Mesenchymal stem cell (in vitro differentiated cells and primary cell): ENCODE data around the gene KIAA0513.

ENCODE experiments used
- DNase-seq: peaks from one replicate; pipeline ENCODE4 v3.0.0-alpha.2; 2013
- H2AFZ ChIP-seq: one replicate; pipeline ENCODE4 v1.6.1; 2013; ENCODE audit warnings: low read depth, mild to moderate bottlenecking, control low read depth, inconsistent platforms, low read length, moderate library complexity
- H2AK5ac ChIP-seq: 2 replicates; pipeline ENCODE4 v1.6.1; 2013; ENCODE audit warnings: low read length, moderate library complexity, mild to moderate bottlenecking, inconsistent platforms; ENCODE audit not compliant: severe bottlenecking
- H2BK120ac ChIP-seq: one replicate; pipeline ENCODE4 v1.6.1; 2013; ENCODE audit warnings: low read depth, mild to moderate bottlenecking, inconsistent platforms, low read length, moderate library complexity
- H2BK12ac ChIP-seq, 2 experiments: one replicate each; pipeline ENCODE4 v1.6.1; 2013; ENCODE audit warnings: inconsistent platforms in 2 of 2, low read length in 2 of 2, mild to moderate bottlenecking in 2 of 2, moderate library complexity in 2 of 2, control low read depth in 1 of 2
- H2BK15ac ChIP-seq: one replicate; pipeline ENCODE4 v1.6.1; 2013; ENCODE audit warnings: mild to moderate bottlenecking, low read depth, inconsistent platforms; ENCODE audit not compliant: poor library complexity, severe bottlenecking
- H2BK5ac ChIP-seq: 2 replicates; pipeline ENCODE4 v1.6.1; 2013; ENCODE audit warnings: low read depth, mild to moderate bottlenecking, low read length, control low read depth, inconsistent platforms; ENCODE audit not compliant: poor library complexity, severe bottlenecking
- H3K14ac ChIP-seq, 2 experiments: one replicate each; pipeline ENCODE4 v1.6.1; 2013; ENCODE audit warnings: inconsistent platforms in 2 of 2, low read length in 2 of 2, control low read depth in 1 of 2, mild to moderate bottlenecking in 1 of 2, moderate library complexity in 1 of 2
- H3K18ac ChIP-seq, 2 experiments: one replicate each; pipeline ENCODE4 v1.6.1; 2013; ENCODE audit warnings: inconsistent platforms in 2 of 2, low read length in 2 of 2, control low read depth in 1 of 2, low read depth in 1 of 2, mild to moderate bottlenecking in 1 of 2
- H3K23ac ChIP-seq, 2 experiments: one replicate each; pipeline ENCODE4 v1.6.1; 2013; ENCODE audit warnings: inconsistent platforms in 2 of 2, low read length in 2 of 2, mild to moderate bottlenecking in 2 of 2, moderate library complexity in 2 of 2, control low read depth in 1 of 2
- H3K27ac ChIP-seq: 2 replicates; pipeline ENCODE4 v1.5.1; 2013; ENCODE audit warnings: mild to moderate bottlenecking, moderate library complexity, low read length, control low read depth, inconsistent platforms; ENCODE audit not compliant: poor library complexity, severe bottlenecking
- H3K27me3 ChIP-seq, 2 experiments: 2 replicates each; pipeline versions ENCODE4 v1.6.1 to v1.7.0; 2013; ENCODE audit warnings: low read length in 2 of 2, mild to moderate bottlenecking in 2 of 2, moderate library complexity in 2 of 2, control low read depth in 1 of 2, inconsistent platforms in 1 of 2; ENCODE audit not compliant: control insufficient read depth in 1 of 2, insufficient read depth in 1 of 2
- H3K36me3 ChIP-seq, 2 experiments: 2 replicates each; pipeline versions ENCODE4 v1.6.1 to v1.7.0; 2013; ENCODE audit warnings: low read length in 2 of 2, control low read depth in 1 of 2, inconsistent platforms in 1 of 2, low read depth in 1 of 2, mild to moderate bottlenecking in 1 of 2; ENCODE audit not compliant: insufficient read depth in 2 of 2, control insufficient read depth in 1 of 2
- H3K4ac ChIP-seq, 2 experiments: one replicate each; pipeline ENCODE4 v1.6.1; 2013; ENCODE audit warnings: inconsistent platforms in 2 of 2, low read length in 2 of 2, mild to moderate bottlenecking in 2 of 2, moderate library complexity in 2 of 2, control low read depth in 1 of 2, low read depth in 1 of 2
- H3K4me1 ChIP-seq: 2 replicates; pipeline ENCODE4 v1.6.1; 2013; ENCODE audit warnings: low read depth, low read length, control low read depth; ENCODE audit not compliant: control insufficient read depth, insufficient read depth
- H3K4me2 ChIP-seq: 2 replicates; pipeline ENCODE4 v1.6.1; 2013; ENCODE audit warnings: low read length, mild to moderate bottlenecking, inconsistent platforms; ENCODE audit not compliant: poor library complexity, severe bottlenecking
- H3K4me3 ChIP-seq, 2 experiments: 2 replicates each; pipeline versions ENCODE4 v1.5.1 to v1.7.0; 2013; ENCODE audit warnings: low read length in 2 of 2, mild to moderate bottlenecking in 2 of 2, control low read depth in 1 of 2, low read depth in 1 of 2; ENCODE audit not compliant: insufficient read depth in 1 of 2
- H3K79me1 ChIP-seq: replicated peaks from 2 replicates; pipeline ENCODE4 v1.6.1; 2013; ENCODE audit warnings: mild to moderate bottlenecking, control low read depth, low read length, inconsistent platforms; ENCODE audit not compliant: poor library complexity, severe bottlenecking
- H3K9ac ChIP-seq: 2 replicates; pipeline ENCODE4 v1.7.0; 2013; ENCODE audit warnings: mild to moderate bottlenecking, low read length, moderate library complexity
- H3K9me3 ChIP-seq: 2 replicates; pipeline ENCODE4 v1.7.0; 2013; ENCODE audit warnings: mild to moderate bottlenecking, low read length; ENCODE audit not compliant: control insufficient read depth
- H4K8ac ChIP-seq: one replicate; pipeline ENCODE4 v1.6.1; 2013; ENCODE audit warnings: inconsistent platforms, mild to moderate bottlenecking, low read length, moderate library complexity
- H4K91ac ChIP-seq: one replicate; pipeline ENCODE4 v1.6.1; 2013; ENCODE audit warnings: mild to moderate bottlenecking, low read length, inconsistent platforms
- WGBS: methylation state at CpG from one replicate; pipeline ENCODE4 v1.1.7; 2013; ENCODE audit warnings: mixed read lengths; 5-methylcytosine and 5-hydroxymethylcytosine counted together

The KIAA0513 gene

GRCh38 chr16:84988328-84989080 is 39.1 kb upstream of the KIAA0513 start:
- Histone ChIP-seq H3K27me3 (no peaks in the 10 kb centered on the region), H3K14ac (no peak overlapping the region), H4K8ac (no peak overlapping the region), H2BK120ac (no peak overlapping the region), H3K4me3 (no peak overlapping the region), H3K23ac (peak overlapping the region in 1 of 2 experiments; percentile 48), H3K27ac (no peak overlapping the region), H3K4me2 (no peak overlapping the region), H2AFZ (no peak overlapping the region), H3K79me1 (peaks cover 34% of the 10 kb centered on the region), H2BK5ac (no peak overlapping the region), H3K18ac (no peak overlapping the region), H2AK5ac (peak overlapping the region; percentile 31), H3K4me1 (peaks cover 41% of the 10 kb centered on the region), H3K36me3 (peaks cover 40 to 59% of the 10 kb centered on the region in 2 experiments), H3K4ac (no peak overlapping the region), H3K9me3 (no peaks in the 10 kb centered on the region), H3K9ac (no peak overlapping the region), H2BK12ac (no peak overlapping the region), H4K91ac (no peak overlapping the region), H2BK15ac (no peak overlapping the region)
- WGBS: 93% methylated on average over 16 of the region's 16 CpGs
- DNase-seq: no peak

DNA sequence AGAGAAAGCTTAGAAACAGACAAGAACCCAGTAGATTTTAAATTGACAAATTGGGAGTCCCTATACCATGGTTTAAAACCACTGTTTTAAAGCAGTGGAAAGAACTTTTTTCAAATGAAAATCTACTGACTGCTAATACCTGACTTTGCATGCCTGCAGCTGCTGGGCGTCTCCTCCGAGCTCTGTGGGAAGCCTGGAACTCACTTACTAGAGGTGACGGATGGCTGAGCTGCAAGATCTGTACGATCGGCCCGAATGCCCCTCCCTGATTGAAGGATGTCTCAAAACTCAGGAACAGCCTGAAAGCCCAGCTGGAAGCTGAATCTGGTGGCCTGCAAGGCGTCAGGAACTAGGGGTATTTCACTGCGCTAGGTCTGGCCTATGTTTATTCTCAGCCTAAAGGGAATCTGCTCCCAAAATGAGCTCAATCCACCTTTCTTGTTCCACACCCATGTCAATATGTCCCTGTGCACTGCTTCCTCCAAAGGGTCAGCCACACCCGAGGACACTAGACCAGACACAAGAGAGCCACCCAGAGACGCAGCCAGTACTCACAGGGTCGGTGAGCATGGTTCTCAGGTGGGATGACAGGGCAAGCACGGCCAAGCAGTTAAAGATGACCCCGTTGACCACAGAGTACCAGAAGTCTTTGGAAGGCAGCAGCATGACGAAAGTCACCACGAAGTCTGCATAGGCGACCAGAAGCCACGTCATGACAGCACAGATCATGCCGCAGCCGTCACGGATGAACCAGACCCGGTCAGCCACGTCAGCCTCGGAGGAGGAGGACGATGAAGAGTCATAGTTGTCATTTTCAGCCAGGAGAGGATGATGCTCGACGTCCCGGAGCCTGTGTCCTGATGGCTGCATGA is 37.6 kb upstream of the KIAA0513 start:
- peaks cover 27% of the 10 kb centered on the region for H3K79me1 ChIP-seq
- H3K9ac ChIP-seq: no peak overlapping the region
- no peak overlapping the region for H3K18ac ChIP-seq
- H3K4me1 ChIP-seq: peaks cover 48% of the 10 kb centered on the region
- no peak overlapping the region for H2AFZ ChIP-seq
- H3K9me3 ChIP-seq: no peaks in the 10 kb centered on the region
- H2BK5ac ChIP-seq: peak overlapping the region; percentile 33
- peaks cover 41 to 61% of the 10 kb centered on the region in 2 experiments for H3K36me3 ChIP-seq
- H3K27ac ChIP-seq: peak overlapping the region; percentile 55
- H3K27me3 ChIP-seq: no peaks in the 10 kb centered on the region
- H3K14ac ChIP-seq: no peak overlapping the region
- no peak overlapping the region for H2BK120ac ChIP-seq
- H3K23ac ChIP-seq: no peak overlapping the region
- H4K8ac ChIP-seq: no peak overlapping the region
- H2BK15ac ChIP-seq: no peak overlapping the region
- no peak for DNase-seq
- no peak overlapping the region for H3K4me2 ChIP-seq
- no peak overlapping the region for H2BK12ac ChIP-seq
- 88% methylated on average over 27 of the region's 27 CpGs for WGBS
- H2AK5ac ChIP-seq: peak overlapping the region; percentile 77
- H3K4me3 ChIP-seq: no peak overlapping the region
- H4K91ac ChIP-seq: peak overlapping the region; percentile 43
- no peak overlapping the region for H3K4ac ChIP-seq

- Histone ChIP-seq H3K27ac (no peak overlapping the region), H4K91ac (no peak overlapping the region), H3K36me3 (peaks cover 43 to 69% of the 10 kb centered on the region in 2 experiments), H2BK5ac (no peak overlapping the region), H2AK5ac (peak overlapping the region; percentile 36), H3K9ac (no peak overlapping the region), H3K4me2 (no peak overlapping the region), H3K4me3 (no peak overlapping the region), H2BK120ac (no peak overlapping the region), H3K14ac (no peak overlapping the region), H2BK15ac (no peak overlapping the region), H3K27me3 (no peaks in the 10 kb centered on the region), H3K9me3 (no peaks in the 10 kb centered on the region), H3K4ac (no peak overlapping the region), H3K79me1 (peaks cover 27% of the 10 kb centered on the region), H4K8ac (no peak overlapping the region), H2AFZ (no peak overlapping the region), H3K23ac (no peak overlapping the region), H3K4me1 (peaks cover 51% of the 10 kb centered on the region), H3K18ac (no peak overlapping the region), H2BK12ac (no peak overlapping the region)
- DNase-seq: no peak
- 96% methylated on average over 9 of the region's 9 CpGs for WGBS
Measured at GRCh38 chr16:84990782-84991181, 36.8 kb upstream of the KIAA0513 start.

DNA sequence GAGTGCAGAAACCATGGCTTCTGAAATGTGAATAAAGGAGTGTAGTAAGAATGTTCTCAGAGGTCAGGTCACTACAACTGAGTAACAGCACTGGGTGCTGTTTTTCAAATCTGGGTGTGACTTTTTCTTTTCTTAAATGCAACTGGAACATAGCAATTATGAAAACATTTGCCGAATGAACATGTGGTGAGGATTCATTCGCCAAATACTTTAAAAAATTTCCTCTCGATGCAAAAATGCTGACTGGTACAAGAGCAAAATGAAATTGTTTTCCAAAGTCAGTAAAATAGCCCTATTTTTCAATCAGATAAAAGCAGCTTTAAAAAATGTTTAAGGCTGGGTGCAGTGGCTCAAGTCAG is 34.9 kb upstream of the KIAA0513 start:
- no peak for DNase-seq
- no peak overlapping the region for H2BK5ac ChIP-seq
- peak overlapping the region; percentile 84 for H3K9ac ChIP-seq
- peak overlapping the region in 1 of 2 experiments; percentile 5 for H3K4ac ChIP-seq
- peaks cover 31 to 54% of the 10 kb centered on the region in 2 experiments for H3K36me3 ChIP-seq
- H2BK15ac ChIP-seq: no peak overlapping the region
- no peak overlapping the region for H4K91ac ChIP-seq
- H3K27me3 ChIP-seq: no peaks in the 10 kb centered on the region
- no peak overlapping the region for H2AK5ac ChIP-seq
- peaks cover 43% of the 10 kb centered on the region for H3K4me1 ChIP-seq
- no peak overlapping the region for H2BK120ac ChIP-seq
- H3K18ac ChIP-seq: no peak overlapping the region
- H4K8ac ChIP-seq: no peak overlapping the region
- no peak overlapping the region for H2AFZ ChIP-seq
- H3K4me3 ChIP-seq: peak overlapping the region in 1 of 2 experiments; percentile 23
- 100% methylated on average over 3 of the region's 3 CpGs for WGBS
- H3K14ac ChIP-seq: no peak overlapping the region
- H3K23ac ChIP-seq: no peak overlapping the region
- peak overlapping the region; percentile 11 for H3K27ac ChIP-seq
- H3K9me3 ChIP-seq: no peaks in the 10 kb centered on the region
- H3K79me1 ChIP-seq: peaks cover 11% of the 10 kb centered on the region
- no peak overlapping the region for H2BK12ac ChIP-seq
- H3K4me2 ChIP-seq: no peak overlapping the region
